Neutrophil (primary cell): ENCODE results near the gene LZTR1.

Experiments
- H3K27ac ChIP-seq: fragments of 200-600 bp; sonication (generic); 2 replicates; pipeline ENCODE4 v1.5.1; 2016; ENCODE audit warnings: mild to moderate bottlenecking, moderate library complexity
- H3K27me3 ChIP-seq: fragments of 200-600 bp; sonication (generic); 2 replicates; pipeline ENCODE4 v1.6.0; 2016; ENCODE audit warnings: mild to moderate bottlenecking
- H3K36me3 ChIP-seq: fragments of 200-600 bp; sonication (generic); 2 replicates; pipeline ENCODE4 v1.5.1; 2017
- H3K4me1 ChIP-seq, 2 experiments: fragments of 200-600 bp in 1 of 2; sonication (generic) in 1 of 2; 1 replicate in 1 of 2; 2 replicates in 1 of 2; pipeline versions ENCODE4 v1.5.1 to v1.6.1; 2013 to 2016; ENCODE audit warnings: low read depth in 1 of 2, low read length in 1 of 2, mild to moderate bottlenecking in 1 of 2, moderate library complexity in 1 of 2; ENCODE audit not compliant: control insufficient read depth in 1 of 2, insufficient read depth in 1 of 2
- H3K4me3 ChIP-seq, 2 experiments: fragments of 200-600 bp in 1 of 2; sonication (generic) in 1 of 2; 1 replicate in 1 of 2; 2 replicates in 1 of 2; pipeline ENCODE4 v1.5.1; 2013 to 2016; ENCODE audit warnings: low read depth in 1 of 2, low read length in 1 of 2, mild to moderate bottlenecking in 1 of 2, moderate library complexity in 1 of 2
- H3K9me3 ChIP-seq: fragments of 200-600 bp; sonication (generic); 2 replicates; pipeline ENCODE4 v1.5.1; 2016
- CTCF ChIP-seq: fragments of 200-600 bp; sonication (generic); IDR thresholded peaks from 2 replicates; pipeline ENCODE4 v1.5.1; 2016; ENCODE audit warnings: antibody characterized with exemption

Gene LZTR1

DNA sequence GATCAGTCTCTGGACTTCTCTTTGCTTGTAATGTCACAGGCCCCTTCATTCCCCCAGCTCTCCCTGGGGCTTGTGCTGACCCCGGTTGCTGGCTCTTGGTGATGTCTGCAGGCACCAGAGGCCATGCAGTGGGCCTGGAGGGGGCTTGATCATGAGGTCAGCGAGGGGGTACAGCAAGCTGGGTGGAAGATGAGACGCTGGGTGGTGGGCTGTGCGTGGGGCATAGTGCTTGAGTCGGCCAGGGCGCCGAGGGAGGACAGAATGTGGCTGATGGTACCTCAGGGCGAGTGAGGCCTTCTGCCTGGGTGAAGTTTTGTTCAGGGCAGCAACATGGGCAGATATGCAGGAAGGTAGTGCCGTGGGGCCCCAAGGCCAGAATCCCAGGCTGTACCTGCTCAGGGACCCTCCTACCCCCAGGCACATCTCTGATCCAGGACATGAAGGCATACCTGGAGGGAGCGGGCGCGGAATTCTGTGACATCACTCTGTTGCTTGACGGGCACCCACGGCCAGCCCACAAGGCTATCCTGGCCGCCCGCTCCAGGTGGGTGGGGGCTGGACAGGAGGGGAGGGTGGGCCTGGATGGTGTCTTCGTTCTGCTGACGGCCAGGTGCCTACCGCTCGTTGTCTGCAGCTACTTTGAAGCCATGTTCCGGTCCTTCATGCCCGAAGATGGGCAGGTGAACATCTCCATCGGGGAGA lies 13.4 kb downstream of the LZTR1 start:
- Histone ChIP-seq H3K36me3 (peaks cover 74% of the 10 kb centered on the region), H3K4me1 (peaks cover 1 to 4% of the 10 kb centered on the region in 2 experiments), H3K27me3 (no peaks in the 10 kb centered on the region), H3K27ac (no peak overlapping the region), H3K4me3 (no peak overlapping the region), H3K9me3 (no peaks in the 10 kb centered on the region)
- no peak for TF ChIP-seq CTCF

DNA sequence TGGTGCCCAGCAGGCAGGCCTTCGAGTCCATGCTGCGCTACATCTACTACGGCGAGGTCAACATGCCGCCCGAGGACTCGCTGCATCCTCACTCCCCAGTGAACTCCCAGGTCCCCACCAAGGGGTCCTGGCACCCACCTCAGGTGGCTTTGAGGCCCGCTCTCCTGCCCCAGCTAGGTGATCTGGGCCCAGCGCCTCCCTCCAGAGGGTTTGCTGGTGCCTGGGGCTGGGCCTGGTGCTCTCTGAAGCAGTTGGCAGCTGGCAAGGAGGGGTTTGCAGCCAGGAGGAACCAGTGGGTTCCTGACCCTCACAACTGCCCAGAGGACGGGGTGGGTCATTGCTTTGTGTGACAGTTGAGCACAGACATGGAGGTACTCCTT lies 13.9 kb downstream of the LZTR1 start:
- no peak overlapping the region for H3K27ac ChIP-seq
- H3K4me3 ChIP-seq = no peak overlapping the region
- no peaks in the 10 kb centered on the region for H3K9me3 ChIP-seq
- no peaks in the 10 kb centered on the region for H3K27me3 ChIP-seq
- TF ChIP-seq CTCF = no peak
- H3K4me1 ChIP-seq = peaks cover 7 to 10% of the 10 kb centered on the region in 2 experiments
- H3K36me3 ChIP-seq = peaks cover 69% of the 10 kb centered on the region

- no peak for TF ChIP-seq CTCF
- H3K4me1 ChIP-seq = peaks cover 14 to 16% of the 10 kb centered on the region in 2 experiments
These were observed 14.8 kb downstream of the LZTR1 start for GRCh38 chr22:20996598-20997535.

DNA sequence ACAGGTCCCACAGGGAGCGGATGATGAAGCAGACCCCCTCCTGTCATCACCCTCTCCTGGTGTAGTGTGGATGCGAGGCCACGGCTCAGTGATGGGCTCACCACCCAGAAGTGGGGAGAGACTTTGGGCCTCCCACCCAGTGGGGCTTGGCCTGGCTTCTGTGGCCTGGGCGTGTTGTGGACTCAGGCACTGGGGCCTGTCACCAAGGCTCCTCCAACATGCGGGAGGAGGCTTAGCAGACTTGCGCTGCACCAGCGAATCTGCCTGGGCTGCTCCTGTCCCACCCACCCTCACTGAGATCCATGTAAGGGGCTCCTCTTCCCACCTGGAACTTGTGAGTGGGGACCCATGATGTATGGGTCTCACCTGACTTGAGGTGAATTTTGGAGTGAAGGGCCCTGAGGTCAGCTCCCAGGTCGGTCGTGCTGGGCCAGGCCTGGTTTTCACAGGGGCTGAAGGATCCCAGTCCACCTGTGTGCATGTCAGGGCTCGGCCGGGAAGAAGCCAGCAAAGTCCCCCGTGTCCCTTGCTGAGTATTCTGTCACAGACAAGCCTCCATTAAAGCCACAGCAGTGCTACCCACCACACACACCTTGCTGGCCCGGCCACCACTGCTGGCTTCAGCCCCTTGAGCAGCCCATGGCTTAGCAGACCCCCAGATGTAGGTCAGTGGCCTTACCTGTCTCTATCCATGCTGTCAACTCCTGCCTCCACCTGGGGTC lies 15.6 kb downstream of the LZTR1 start:
- no peaks in the 10 kb centered on the region for H3K27me3 ChIP-seq
- no peak overlapping the region for H3K27ac ChIP-seq
- peaks cover 52% of the 10 kb centered on the region for H3K36me3 ChIP-seq
- peaks cover 16 to 20% of the 10 kb centered on the region in 2 experiments for H3K4me1 ChIP-seq
- H3K4me3 ChIP-seq = no peak overlapping the region
- no peak for TF ChIP-seq CTCF
- H3K9me3 ChIP-seq = no peaks in the 10 kb centered on the region

More at GRCh38 chr22:20996598-20997535, 14.8 kb downstream of the LZTR1 start:
- H3K27ac ChIP-seq = no peak overlapping the region
- H3K36me3 ChIP-seq = peaks cover 60% of the 10 kb centered on the region
- no peaks in the 10 kb centered on the region for H3K27me3 ChIP-seq
- no peak overlapping the region for H3K4me3 ChIP-seq
- no peaks in the 10 kb centered on the region for H3K9me3 ChIP-seq

- no peak for TF ChIP-seq CTCF
- no peak overlapping the region for H3K27ac ChIP-seq
- H3K36me3 ChIP-seq = peaks cover 42% of the 10 kb centered on the region
- H3K9me3 ChIP-seq = no peaks in the 10 kb centered on the region
- no peaks in the 10 kb centered on the region for H3K27me3 ChIP-seq
- no peak overlapping the region for H3K4me3 ChIP-seq
- H3K4me1 ChIP-seq = peaks cover 20 to 27% of the 10 kb centered on the region in 2 experiments
These were observed 16.6 kb downstream of the LZTR1 start for GRCh38 chr22:20998411-20999336.
